Inflammatory macrophage (primary cell): ENCODE measurements around the gene CBX7.

ENCODE experiments used
- DNase-seq, 2 donors: peaks; one replicate each; pipeline ENCODE4 v3.0.0-alpha.2; 2020 to 2022

Gene CBX7

GRCh38 chr22:39122772-39123470 is 29.6 kb downstream of the CBX7 start:
- no peak for DNase-seq

GRCh38 chr22:39120983-39121382 is 31.5 kb downstream of the CBX7 start:
- no peak for DNase-seq

GRCh38 chr22:39117585-39118191 is 34.8 kb downstream of the CBX7 start:
- DNase-seq, result peak; percentile 54 to 55

GRCh38 chr22:39115977-39116621 is 36.4 kb downstream of the CBX7 start:
- DNase-seq, result no peak

- no peak for DNase-seq
These were observed 36.9 kb downstream of the CBX7 start for GRCh38 chr22:39115570-39115969.

GRCh38 chr22:39114112-39114511 is 38.4 kb downstream of the CBX7 start:
- DNase-seq, result no peak

- DNase-seq, result no peak
These were observed 41.6 kb downstream of the CBX7 start for GRCh38 chr22:39110631-39111561.

GRCh38 chr22:39109361-39109760 is 43.1 kb downstream of the CBX7 start:
- DNase-seq, result no peak

- DNase-seq, result no peak
These were observed 44.0 kb downstream of the CBX7 start for GRCh38 chr22:39108487-39108886.

- DNase-seq, result no peak
These were observed 46.2 kb downstream of the CBX7 start for GRCh38 chr22:39106326-39106725.

- no peak for DNase-seq
These were observed 49.0 kb downstream of the CBX7 start for GRCh38 chr22:39103431-39103830.

- DNase-seq, result no peak
These were observed 51.3 kb downstream of the CBX7 start for GRCh38 chr22:39101226-39101625.

- no peak for DNase-seq
These were observed 53.9 kb downstream of the CBX7 start for GRCh38 chr22:39098576-39098975.

GRCh38 chr22:39098026-39098425 is 54.5 kb downstream of the CBX7 start:
- DNase-seq, result no peak

- peak; percentile 55 to 68 for DNase-seq
These were observed 55.1 kb downstream of the CBX7 start, which contains the start of gene APOBEC3H for GRCh38 chr22:39097098-39098020. Gene APOBEC3H (plus strand): TSS chr22:39097244. CDS start chr22:39100279, 3,035 bp downstream.

- no peak for DNase-seq
These were observed 56.5 kb downstream of the CBX7 start for GRCh38 chr22:39095971-39096370.

GRCh38 chr22:39094717-39095389 is 57.6 kb downstream of the CBX7 start:
- no peak for DNase-seq

GRCh38 chr22:39092111-39092862 is 60.2 kb downstream of the CBX7 start:
- no peak for DNase-seq

- DNase-seq, result no peak
These were observed 61.1 kb downstream of the CBX7 start for GRCh38 chr22:39091126-39092081.
